ENCODE measurements around the gene FKTN.

Gene FKTN

DNA sequence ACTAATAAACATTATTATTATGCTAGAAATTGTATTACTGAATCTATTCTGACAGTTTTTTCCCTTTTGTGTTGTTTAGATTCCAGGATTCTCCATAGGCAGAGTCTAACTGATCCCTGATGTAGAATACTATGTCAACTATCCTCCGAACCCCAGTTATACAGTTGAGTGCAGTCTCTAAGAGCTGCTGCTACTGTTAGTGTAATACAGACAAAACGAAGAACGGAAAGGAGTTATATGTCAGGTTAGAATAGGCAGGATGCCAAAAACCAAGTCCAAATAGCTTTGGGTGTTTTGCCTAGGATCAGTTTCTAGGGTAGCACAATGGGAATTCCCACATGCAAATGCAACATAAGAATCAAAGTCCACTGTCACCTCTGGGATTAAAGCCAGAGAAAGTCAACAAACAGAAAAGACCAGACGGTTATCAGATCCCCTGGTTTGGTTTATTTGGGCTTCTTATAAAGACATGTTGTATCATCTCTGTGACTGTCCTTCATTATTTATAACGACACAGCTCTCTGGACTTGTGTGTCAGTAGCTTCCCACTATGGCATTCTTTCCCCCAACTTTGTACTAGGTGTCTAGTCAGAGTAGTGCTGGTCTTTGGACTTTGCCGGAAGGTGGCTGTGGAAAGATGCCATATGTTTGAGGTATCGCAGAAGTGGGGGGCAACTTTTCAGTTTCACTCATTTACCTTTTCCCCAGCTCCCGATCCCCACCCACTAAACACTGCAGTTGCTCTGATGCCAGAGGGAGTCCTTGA, 121.5 kb downstream of the FKTN start:
- DNase-seq, result peak in 1 of 2 experiments; percentile 32

DNA sequence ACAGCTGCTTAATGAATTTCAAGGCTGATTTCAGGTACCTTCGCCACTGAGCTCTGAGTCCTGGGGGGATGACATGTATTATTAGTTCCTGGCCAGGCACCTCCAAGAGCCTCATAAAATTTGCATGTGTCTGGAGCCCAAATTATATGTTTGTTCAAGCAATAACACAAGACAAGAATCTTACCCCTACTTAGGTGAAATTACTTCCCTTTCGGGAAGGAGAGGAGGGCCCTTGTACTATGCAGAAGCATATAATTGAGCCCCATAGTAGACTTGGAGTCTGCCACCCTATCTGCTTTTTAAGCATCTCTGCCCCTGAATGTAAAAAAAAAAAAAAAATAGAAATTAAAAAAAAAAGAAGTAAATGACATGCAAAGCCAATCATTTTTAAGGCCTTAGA, 123.4 kb downstream of the FKTN start:
- DNase-seq, result no peak

DNA sequence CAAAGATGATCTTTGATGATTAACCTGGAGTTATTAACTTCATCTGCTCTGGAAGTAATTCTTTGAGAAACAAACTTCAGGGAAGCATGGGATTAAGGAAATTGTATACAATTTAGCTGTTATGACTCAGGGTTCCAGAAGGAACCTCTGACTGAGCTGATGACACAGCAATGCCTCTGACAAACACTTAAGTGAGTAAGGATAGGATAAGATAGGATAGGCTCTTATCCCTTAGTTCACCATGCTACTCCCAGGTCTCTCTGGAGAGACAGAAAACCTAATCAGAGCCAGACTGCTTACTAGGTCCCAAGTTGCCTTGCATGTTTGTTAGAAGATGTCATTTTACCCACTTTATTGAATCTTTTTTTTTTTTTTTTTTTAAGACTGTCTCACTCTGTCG, 123.8 kb downstream of the FKTN start:
- DNase-seq, result no peak

DNA sequence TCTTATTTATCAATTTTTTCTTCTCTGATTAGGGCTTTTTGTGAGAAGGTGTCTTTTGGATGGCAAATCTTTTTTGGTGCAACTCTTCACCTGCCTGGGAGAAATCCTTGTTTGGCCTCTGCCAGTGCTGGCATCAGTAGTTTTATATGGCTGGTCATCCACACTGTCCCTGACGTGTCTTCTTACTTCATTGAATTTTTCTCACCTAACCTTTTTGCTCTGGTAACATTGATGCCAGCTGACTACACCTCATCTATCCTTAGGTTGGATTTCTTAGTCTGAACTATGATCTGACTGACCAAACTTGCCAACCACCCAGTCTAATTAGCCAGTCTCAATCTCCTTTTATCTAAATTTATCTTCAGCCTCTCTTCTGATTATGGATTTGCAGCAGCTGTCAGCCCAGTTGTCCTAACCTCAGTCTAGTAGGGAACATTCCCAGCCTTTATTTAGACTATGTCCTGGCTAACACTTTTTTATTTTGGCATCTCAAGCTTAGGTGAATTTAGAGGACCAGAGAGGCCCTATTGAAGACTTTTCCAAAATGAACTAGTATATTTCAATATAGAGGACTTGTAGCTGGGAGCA, 125.9 kb downstream of the FKTN start:
- no peak for DNase-seq

DNA sequence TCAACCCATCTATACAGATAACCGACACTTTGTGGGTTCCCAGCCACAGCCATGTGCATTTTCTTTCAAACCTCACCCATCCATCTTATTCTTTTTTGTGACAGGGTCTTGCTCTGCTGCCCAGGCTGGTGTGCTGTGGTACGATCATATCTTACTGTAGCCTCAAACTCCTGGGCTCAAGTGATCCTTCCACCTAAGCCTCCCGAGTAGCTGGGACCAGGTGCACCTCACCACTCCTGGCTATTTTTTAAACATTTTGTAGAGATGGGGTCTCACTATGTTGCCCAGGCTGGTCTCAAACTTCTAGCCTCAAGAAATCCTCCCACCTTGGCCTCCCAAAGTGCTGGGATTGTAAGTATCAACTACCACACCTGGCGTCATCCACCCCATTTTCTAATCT, 129.0 kb downstream of the FKTN start:
- DNase-seq, result no peak
